Mesendoderm (in vitro differentiated cells): ENCODE results near the gene TMEM235.

Experiments used
- DNase-seq: peaks from one replicate; pipeline ENCODE4 v3.0.0; 2013
- H2AK5ac ChIP-seq: 2 replicates; pipeline ENCODE4 v1.6.1; 2013; ENCODE audit warnings: low read length, inconsistent platforms
- H2BK120ac ChIP-seq: 2 replicates; pipeline ENCODE4 v1.6.1; 2013; ENCODE audit warnings: low read depth, mild to moderate bottlenecking, low read length, moderate library complexity, mixed read lengths
- H2BK15ac ChIP-seq: replicated peaks from 2 replicates; pipeline ENCODE4 v1.6.1; 2013; ENCODE audit warnings: low read depth, mild to moderate bottlenecking, moderate library complexity
- H2BK5ac ChIP-seq: 2 replicates; pipeline ENCODE4 v1.6.1; 2013; ENCODE audit warnings: low read length, inconsistent platforms
- H3K18ac ChIP-seq: 2 replicates; pipeline ENCODE4 v1.6.1; 2013; ENCODE audit warnings: mild to moderate bottlenecking, low read length, mixed read lengths
- H3K23ac ChIP-seq: one replicate; pipeline ENCODE4 v1.6.1; 2013; ENCODE audit warnings: low read length
- H3K27ac ChIP-seq: 2 replicates; pipeline ENCODE4 v1.5.1; 2013; ENCODE audit warnings: low read depth, mild to moderate bottlenecking, inconsistent platforms, low read length, moderate library complexity
- H3K27me3 ChIP-seq: 2 replicates; pipeline ENCODE4 v1.6.1; 2013; ENCODE audit warnings: low read length, control low read depth, mild to moderate bottlenecking, inconsistent platforms; ENCODE audit not compliant: insufficient read depth, poor library complexity
- H3K36me3 ChIP-seq: 2 replicates; pipeline ENCODE4 v1.6.1; 2013; ENCODE audit warnings: low read length, inconsistent platforms; ENCODE audit not compliant: control insufficient read depth, insufficient read depth
- H3K4ac ChIP-seq: one replicate; pipeline ENCODE4 v1.6.1; 2013; ENCODE audit warnings: low read depth, mild to moderate bottlenecking, low read length, moderate library complexity
- H3K4me1 ChIP-seq: 2 replicates; pipeline ENCODE4 v1.6.1; 2013; ENCODE audit warnings: low read depth, low read length, inconsistent platforms; ENCODE audit not compliant: control insufficient read depth
- H3K4me2 ChIP-seq: 2 replicates; pipeline ENCODE4 v1.6.1; 2013; ENCODE audit warnings: low read length
- H3K4me3 ChIP-seq: 2 replicates; pipeline ENCODE4 v1.5.1; 2013; ENCODE audit warnings: mild to moderate bottlenecking, low read length
- H3K56ac ChIP-seq: one replicate; pipeline ENCODE4 v1.6.1; 2013; ENCODE audit warnings: low read length
- H3K79me1 ChIP-seq: 2 replicates; pipeline ENCODE4 v1.6.1; 2013; ENCODE audit warnings: low read length, inconsistent platforms
- H3K79me2 ChIP-seq: 2 replicates; pipeline ENCODE4 v1.6.1; 2013; ENCODE audit warnings: mild to moderate bottlenecking, low read length; ENCODE audit not compliant: control insufficient read depth, insufficient read depth
- H3K9ac ChIP-seq: 2 replicates; pipeline ENCODE4 v1.6.1; 2013; ENCODE audit warnings: low read length, inconsistent platforms
- H4K5ac ChIP-seq: one replicate; pipeline ENCODE4 v1.6.1; 2013; ENCODE audit warnings: low read length
- H4K8ac ChIP-seq: one replicate; pipeline ENCODE4 v1.6.1; 2013; ENCODE audit warnings: low read depth, mild to moderate bottlenecking, control low read depth, low read length, moderate library complexity
- WGBS: extraction: QIAGEN DNeasy Blood & Tissue Kit; methylation state at CpG from one replicate; pipeline ENCODE4 v1.1.7; 2013; ENCODE audit warnings: low lambda C conversion rate, missing lambda C conversion rate; ENCODE audit not compliant: insufficient coverage; ENCODE audit errors: extremely low coverage; 5-methylcytosine and 5-hydroxymethylcytosine counted together

TMEM235 gene

GRCh38 chr17:78279360-78279990, 48.0 kb downstream of the TMEM235 start:
- Histone ChIP-seq H3K27me3 (no peaks in the 10 kb centered on the region), H3K4me2 (no peak overlapping the region), H3K36me3 (no peaks in the 10 kb centered on the region), H3K79me1 (no peaks in the 10 kb centered on the region), H2BK15ac (no peak overlapping the region), H4K8ac (no peak overlapping the region), H3K4ac (no peak overlapping the region), H2BK120ac (no peak overlapping the region), H3K18ac (no peak overlapping the region), H3K23ac (no peak overlapping the region), H2BK5ac (no peak overlapping the region), H4K5ac (no peak overlapping the region), H3K27ac (no peak overlapping the region), H3K4me3 (no peak overlapping the region), H3K79me2 (no peaks in the 10 kb centered on the region), H3K56ac (peak overlapping the region; percentile 56), H2AK5ac (peak overlapping the region; percentile 74), H3K4me1 (peaks cover 10% of the 10 kb centered on the region), H3K9ac (no peak overlapping the region)
- DNase-seq = no peak
- no CpG with 5 or more reads among the region's 5 CpGs for WGBS

GRCh38 chr17:78281249-78281845, 49.9 kb downstream of the TMEM235 start:
- no CpG with 5 or more reads among the region's 17 CpGs for WGBS
- Histone ChIP-seq H3K27ac (no peak overlapping the region), H3K4ac (no peak overlapping the region), H3K27me3 (no peaks in the 10 kb centered on the region), H3K4me3 (no peak overlapping the region), H3K36me3 (no peaks in the 10 kb centered on the region), H2BK15ac (no peak overlapping the region), H3K4me2 (no peak overlapping the region), H4K8ac (no peak overlapping the region), H3K79me1 (no peaks in the 10 kb centered on the region), H3K18ac (peak overlapping the region; percentile 61), H2BK5ac (peak overlapping the region; percentile 45), H3K79me2 (no peaks in the 10 kb centered on the region), H3K9ac (peak overlapping the region; percentile 42), H3K4me1 (peaks cover 10% of the 10 kb centered on the region), H2AK5ac (peak overlapping the region; percentile 69), H3K56ac (peak overlapping the region; percentile 80), H4K5ac (no peak overlapping the region), H3K23ac (no peak overlapping the region), H2BK120ac (peak overlapping the region; percentile 54)
- DNase-seq = no peak

GRCh38 chr17:78284146-78284545, 52.7 kb downstream of the TMEM235 start:
- Histone ChIP-seq H3K27me3 (no peaks in the 10 kb centered on the region), H3K4ac (no peak overlapping the region), H2BK15ac (no peak overlapping the region), H4K8ac (no peak overlapping the region), H2BK5ac (no peak overlapping the region), H2BK120ac (no peak overlapping the region), H3K36me3 (no peaks in the 10 kb centered on the region), H3K18ac (no peak overlapping the region), H3K79me2 (no peaks in the 10 kb centered on the region), H3K9ac (no peak overlapping the region), H3K23ac (no peak overlapping the region), H3K4me2 (no peak overlapping the region), H4K5ac (peak overlapping the region; percentile 59), H3K27ac (no peak overlapping the region), H3K4me1 (peaks cover 10% of the 10 kb centered on the region), H2AK5ac (no peak overlapping the region), H3K56ac (no peak overlapping the region), H3K4me3 (no peak overlapping the region), H3K79me1 (no peaks in the 10 kb centered on the region)
- DNase-seq = peak; percentile 42
- no CpG with 5 or more reads among the region's 10 CpGs for WGBS

- Histone ChIP-seq H4K8ac (no peak overlapping the region), H3K36me3 (no peaks in the 10 kb centered on the region), H3K9ac (no peak overlapping the region), H3K4me2 (no peak overlapping the region), H3K4me3 (no peak overlapping the region), H3K56ac (peak overlapping the region; percentile 56), H2BK5ac (no peak overlapping the region), H3K27me3 (no peaks in the 10 kb centered on the region), H3K4me1 (no peaks in the 10 kb centered on the region), H3K23ac (no peak overlapping the region), H3K27ac (no peak overlapping the region), H2BK15ac (no peak overlapping the region), H4K5ac (no peak overlapping the region), H2AK5ac (peak overlapping the region; percentile 95), H3K18ac (no peak overlapping the region), H3K79me2 (no peaks in the 10 kb centered on the region), H3K4ac (no peak overlapping the region), H2BK120ac (no peak overlapping the region), H3K79me1 (no peaks in the 10 kb centered on the region)
- DNase-seq = no peak
- no CpG with 5 or more reads among the region's 6 CpGs for WGBS
Measured at GRCh38 chr17:78289004-78289403, 57.6 kb downstream of the TMEM235 start.

GRCh38 chr17:78289802-78290363, 58.5 kb downstream of the TMEM235 start:
- no peak overlapping the region for H2BK120ac ChIP-seq
- H4K5ac ChIP-seq = no peak overlapping the region
- no peak overlapping the region for H3K4me2 ChIP-seq
- DNase-seq = peak; percentile 95
- no peaks in the 10 kb centered on the region for H3K79me2 ChIP-seq
- no peak overlapping the region for H3K23ac ChIP-seq
- H2BK15ac ChIP-seq = no peak overlapping the region
- H3K27me3 ChIP-seq = no peaks in the 10 kb centered on the region
- peak overlapping the region; percentile 40 for H2BK5ac ChIP-seq
- H3K36me3 ChIP-seq = no peaks in the 10 kb centered on the region
- no peak overlapping the region for H3K9ac ChIP-seq
- no peak overlapping the region for H3K4me3 ChIP-seq
- H3K4me1 ChIP-seq = no peaks in the 10 kb centered on the region
- H4K8ac ChIP-seq = no peak overlapping the region
- H3K4ac ChIP-seq = no peak overlapping the region
- H3K27ac ChIP-seq = no peak overlapping the region
- H3K79me1 ChIP-seq = no peaks in the 10 kb centered on the region
- H3K56ac ChIP-seq = peak overlapping the region; percentile 68
- peak overlapping the region; percentile 49 for H2AK5ac ChIP-seq
- 100% methylated on average over 3 of the region's 15 CpGs for WGBS
- no peak overlapping the region for H3K18ac ChIP-seq
